Memory B cell (primary cell): ENCODE data around the gene SETD4.

Experiments
- ATAC-seq: fragments of 150-1000 bp; cut with Tn5 transposase; 2 replicates; pipeline ENCODE4 v1.10.0; 2021; ENCODE audit warnings: low read depth, mild to moderate bottlenecking, moderate library complexity
- DNase-seq, 2 donors: peaks; one replicate each; pipeline ENCODE4 v3.0.0; 2022; ENCODE audit warnings: low spot score in 2 of 2
- H3K27ac Mint-ChIP-seq: one replicate; pipeline ENCODE4 v1.8.0; 2022; ENCODE audit warnings: mild to moderate bottlenecking, moderate library complexity, mixed read lengths
- H3K27me3 Mint-ChIP-seq: one replicate; pipeline ENCODE4 v1.8.0; 2022; ENCODE audit warnings: mixed read lengths
- H3K36me3 Mint-ChIP-seq: one replicate; pipeline ENCODE4 v1.8.0; 2022; ENCODE audit warnings: mild to moderate bottlenecking, mixed read lengths
- H3K4me1 Mint-ChIP-seq: one replicate; pipeline ENCODE4 v1.8.0; 2022; ENCODE audit warnings: mixed read lengths
- H3K4me3 Mint-ChIP-seq: one replicate; pipeline ENCODE4 v1.8.0; 2022; ENCODE audit warnings: mild to moderate bottlenecking, moderate library complexity, mixed read lengths
- H3K9me3 Mint-ChIP-seq: one replicate; pipeline ENCODE4 v1.8.0; 2022; ENCODE audit warnings: mixed read lengths

The SETD4 gene

DNA sequence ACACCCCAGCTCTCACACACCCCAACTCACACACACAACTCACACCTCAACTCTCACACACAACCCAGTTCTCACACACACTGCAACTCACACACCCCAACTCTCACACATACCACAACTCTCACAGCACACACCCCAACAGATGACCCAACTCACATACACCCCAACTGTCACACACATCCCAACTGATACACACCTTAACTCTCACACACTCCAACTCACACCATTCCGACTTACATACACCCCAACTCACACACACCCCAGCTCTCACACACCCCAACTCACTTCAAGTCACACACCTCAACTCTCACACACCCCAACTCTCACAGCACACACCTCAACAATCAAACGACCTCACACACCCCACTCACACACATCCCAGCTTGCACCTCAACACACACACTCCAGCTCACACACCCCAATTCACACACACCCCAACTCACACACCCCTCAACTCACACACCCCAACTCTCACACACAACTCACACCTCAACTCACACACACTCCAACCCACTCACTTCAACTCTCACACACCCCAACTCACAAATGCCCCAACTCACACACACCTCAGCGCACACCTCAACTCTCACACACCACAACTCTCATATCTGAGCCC lies 66.3 kb downstream of the SETD4 start:
- Mint-ChIP-seq H3K4me1 (no peaks in the 10 kb centered on the region), H3K36me3 (no peaks in the 10 kb centered on the region), H3K4me3 (no peak overlapping the region), H3K27ac (no peak overlapping the region), H3K27me3 (peaks cover 12% of the 10 kb centered on the region), H3K9me3 (no peaks in the 10 kb centered on the region)
- DNase-seq (no peak), ATAC-seq (no peak)

DNA sequence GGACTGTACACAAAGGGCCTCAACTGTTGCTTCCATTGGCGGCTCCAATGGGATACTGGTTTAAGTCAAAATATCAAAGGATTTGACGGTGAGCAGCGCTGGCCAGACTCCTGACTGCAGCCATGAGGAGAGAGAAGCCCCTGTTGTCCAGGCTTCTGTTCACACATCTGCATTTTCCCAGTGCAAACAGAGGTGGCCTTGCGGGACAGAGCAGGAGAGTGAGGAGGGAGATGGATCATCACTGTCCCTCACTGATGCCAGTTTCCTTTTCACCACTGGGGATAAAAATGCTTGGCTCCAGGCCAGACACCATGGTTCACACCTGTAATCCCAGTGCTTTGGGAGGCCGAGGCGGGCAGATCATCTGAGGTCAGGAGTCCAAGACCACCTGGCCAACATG lies 69.2 kb downstream of the SETD4 start:
- DNase-seq = no peak
- no peak for ATAC-seq
- Mint-ChIP-seq H3K27ac (no peak overlapping the region), H3K4me1 (no peaks in the 10 kb centered on the region), H3K36me3 (no peaks in the 10 kb centered on the region), H3K4me3 (no peak overlapping the region), H3K9me3 (no peaks in the 10 kb centered on the region), H3K27me3 (peaks cover 4% of the 10 kb centered on the region)

DNA sequence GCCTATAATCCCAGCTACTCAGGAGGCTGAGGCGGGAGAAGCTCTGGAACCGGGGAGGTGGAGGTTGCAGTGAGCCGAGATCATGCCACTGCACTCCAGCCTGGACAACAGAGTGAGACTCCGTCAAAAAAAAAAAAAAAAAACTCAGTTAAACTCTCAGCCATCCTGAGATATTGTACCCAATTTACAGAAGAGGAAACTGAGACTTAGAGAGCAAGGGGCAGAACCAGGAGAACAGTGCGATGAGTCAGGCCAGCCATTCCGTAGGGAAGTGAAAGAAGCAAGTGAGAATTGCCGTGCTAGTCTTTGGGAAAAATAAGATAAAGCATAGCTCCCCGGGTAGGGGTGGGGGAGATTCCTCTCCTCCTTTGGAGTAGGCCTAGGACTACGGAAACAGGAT lies 69.7 kb downstream of the SETD4 start:
- ATAC-seq = no peak
- H3K4me1 Mint-ChIP-seq = no peaks in the 10 kb centered on the region
- H3K27ac Mint-ChIP-seq = no peak overlapping the region
- no peaks in the 10 kb centered on the region for H3K9me3 Mint-ChIP-seq
- H3K27me3 Mint-ChIP-seq = peaks cover 4% of the 10 kb centered on the region
- H3K4me3 Mint-ChIP-seq = no peak overlapping the region
- DNase-seq = no peak
- H3K36me3 Mint-ChIP-seq = no peaks in the 10 kb centered on the region

DNA sequence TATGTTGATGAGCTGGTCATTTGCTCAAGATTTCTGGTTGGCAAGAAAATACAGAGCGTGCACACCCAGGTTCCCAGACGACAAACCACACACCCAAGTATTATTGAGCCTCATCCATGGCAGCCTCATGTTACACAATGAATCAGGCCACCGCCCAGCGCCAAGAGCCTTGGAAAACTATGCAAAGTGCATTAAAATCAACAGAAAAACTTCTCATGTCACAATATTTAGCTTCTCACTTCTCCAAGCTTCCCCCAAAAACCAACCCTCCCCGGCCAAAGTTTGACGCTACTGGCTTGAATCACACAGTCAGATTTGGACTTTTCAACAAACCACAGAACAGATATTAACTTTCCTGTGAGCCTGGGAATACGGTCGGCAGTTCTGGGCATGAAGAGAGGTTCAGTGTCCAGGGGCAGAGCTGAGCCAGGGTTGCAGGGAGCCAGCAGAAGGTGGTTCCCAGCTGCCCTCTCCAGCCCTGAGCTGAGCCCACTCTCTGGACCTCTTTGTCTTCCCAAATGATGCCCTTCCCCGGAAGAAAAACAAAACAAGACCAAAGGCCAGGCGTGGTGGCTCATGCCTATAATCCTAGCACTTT lies 71.1 kb downstream of the SETD4 start:
- H3K4me1 Mint-ChIP-seq = no peaks in the 10 kb centered on the region
- no peak for DNase-seq

DNA sequence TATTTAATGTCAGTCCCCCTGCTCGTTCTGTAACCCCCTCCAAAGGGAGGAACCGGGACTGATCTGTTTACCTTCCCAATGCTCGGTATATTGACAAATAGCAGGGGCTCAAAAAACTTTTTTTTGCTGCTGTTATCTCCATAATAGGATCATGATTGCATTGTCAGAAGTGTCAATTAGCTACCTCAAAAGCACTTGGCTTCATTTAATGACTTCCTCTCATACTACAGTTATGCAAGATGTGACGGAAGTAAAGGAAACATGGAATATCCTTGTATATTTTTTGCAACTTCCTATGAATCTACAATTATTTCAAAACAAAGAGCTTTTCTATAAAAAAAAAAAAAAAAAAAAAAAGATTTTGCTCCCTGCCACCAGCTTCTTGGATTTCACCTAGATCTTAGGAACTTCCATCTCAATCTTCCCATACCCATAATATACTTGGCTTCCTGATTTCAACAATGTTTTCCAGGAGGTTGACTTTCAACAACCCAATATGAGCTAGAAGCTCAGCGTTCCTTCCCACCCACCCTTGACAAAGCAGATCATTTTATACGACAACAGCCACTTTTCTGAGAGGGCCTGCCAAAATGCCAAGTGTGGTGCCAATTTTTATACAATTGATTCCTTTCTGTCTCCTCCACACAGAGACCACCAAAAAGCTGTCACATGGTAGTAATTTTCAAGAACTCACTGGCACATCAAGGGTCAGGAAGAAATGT lies 71.7 kb downstream of the SETD4 start:
- Mint-ChIP-seq H3K4me1 (no peaks in the 10 kb centered on the region), H3K27me3 (peaks cover 3% of the 10 kb centered on the region), H3K27ac (no peak overlapping the region), H3K4me3 (no peak overlapping the region), H3K36me3 (no peaks in the 10 kb centered on the region), H3K9me3 (no peaks in the 10 kb centered on the region)
- no peak for ATAC-seq
- DNase-seq = no peak

More for the DNA sequence above, 71.1 kb downstream of the SETD4 start:
- Mint-ChIP-seq H3K4me3 (no peak overlapping the region), H3K27me3 (peaks cover 3% of the 10 kb centered on the region), H3K27ac (no peak overlapping the region), H3K9me3 (no peaks in the 10 kb centered on the region), H3K36me3 (no peaks in the 10 kb centered on the region)
- ATAC-seq = no peak

DNA sequence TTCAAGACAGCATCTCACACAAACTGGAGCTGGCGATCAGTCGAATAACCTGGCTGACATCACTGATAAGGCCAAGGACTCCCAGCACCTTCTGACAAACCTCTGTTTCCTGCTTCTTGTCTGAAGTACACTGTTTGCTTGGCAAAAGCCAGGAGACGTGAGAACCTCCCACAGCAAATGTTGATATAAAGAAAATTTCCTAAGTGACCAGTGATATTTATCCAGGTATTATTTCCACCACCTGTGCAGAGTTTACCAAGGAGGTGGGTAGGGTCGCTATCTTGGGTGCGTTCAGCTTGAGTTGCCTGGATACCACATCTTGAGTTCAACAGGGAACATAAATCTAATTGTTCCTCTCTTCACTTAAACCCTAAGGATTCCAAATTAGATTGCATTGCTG lies 72.9 kb downstream of the SETD4 start:
- H3K36me3 Mint-ChIP-seq = no peaks in the 10 kb centered on the region
- no peaks in the 10 kb centered on the region for H3K9me3 Mint-ChIP-seq
- H3K27ac Mint-ChIP-seq = no peak overlapping the region
- H3K4me1 Mint-ChIP-seq = no peaks in the 10 kb centered on the region
- H3K4me3 Mint-ChIP-seq = no peak overlapping the region
- peaks cover 8% of the 10 kb centered on the region for H3K27me3 Mint-ChIP-seq
- ATAC-seq (no peak), DNase-seq (no peak)

DNA sequence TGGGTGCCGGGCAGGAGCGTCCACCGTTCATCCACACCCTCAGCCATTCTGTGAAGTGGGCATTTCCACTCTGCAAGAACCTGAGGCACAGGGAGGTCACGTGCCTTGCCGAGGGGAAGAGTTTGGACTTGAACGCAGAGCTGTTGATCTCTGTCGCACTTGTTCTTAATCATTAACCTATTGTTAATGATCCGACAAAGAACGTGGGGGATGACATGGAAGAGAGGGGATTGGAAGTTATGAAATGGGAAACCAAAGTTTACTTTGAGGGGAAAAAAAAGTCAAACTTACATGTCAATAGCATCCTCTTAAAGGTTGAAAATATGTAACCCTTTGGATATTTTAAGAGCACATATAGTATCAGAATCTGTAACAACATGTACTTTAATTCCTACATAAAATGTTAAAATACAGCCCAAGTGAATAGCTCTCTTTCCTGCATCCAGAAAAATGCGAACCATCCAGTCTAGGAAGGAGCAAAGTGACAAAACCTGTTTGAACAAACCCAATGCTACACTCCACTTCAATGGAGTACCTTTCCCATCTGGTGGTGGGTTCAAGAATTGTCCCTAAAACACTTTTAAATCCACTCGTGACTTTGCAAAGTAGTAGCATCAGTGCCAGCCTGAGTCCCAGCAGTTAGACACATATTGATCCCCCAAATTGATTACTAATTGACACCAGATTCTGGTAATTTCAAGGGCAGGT lies 75.5 kb downstream of the SETD4 start:
- Mint-ChIP-seq H3K4me3 (no peak overlapping the region), H3K27me3 (peaks cover 15% of the 10 kb centered on the region), H3K9me3 (no peaks in the 10 kb centered on the region), H3K4me1 (no peaks in the 10 kb centered on the region), H3K36me3 (no peaks in the 10 kb centered on the region), H3K27ac (no peak overlapping the region)
- DNase-seq = no peak
- ATAC-seq = no peak
